Osteocyte (in vitro differentiated cells): ENCODE measurements around the gene GALNTL6. TPM values are rescaled to one million over a fixed set of nuclear protein-coding genes. Genes with fewer than 3 reads are reported as not detected.

Source experiments
- DNase-seq: peaks from one replicate; pipeline ENCODE4 v3.0.0; 2021; ENCODE audit warnings: mixed read lengths; ENCODE audit not compliant: unreplicated experiment; ENCODE audit errors: extremely low spot score
- H3K27ac Mint-ChIP-seq: one replicate; pipeline ENCODE4 v1.8.0; 2021; ENCODE audit warnings: mild to moderate bottlenecking, mixed read lengths; ENCODE audit not compliant: unreplicated experiment
- H3K27me3 Mint-ChIP-seq: one replicate; pipeline ENCODE4 v1.8.0; 2021; ENCODE audit warnings: mixed read lengths; ENCODE audit not compliant: unreplicated experiment
- H3K36me3 Mint-ChIP-seq: one replicate; pipeline ENCODE4 v1.8.0; 2021; ENCODE audit warnings: mixed read lengths; ENCODE audit not compliant: unreplicated experiment
- H3K4me1 Mint-ChIP-seq: one replicate; pipeline ENCODE4 v1.8.0; 2021; ENCODE audit warnings: mixed read lengths; ENCODE audit not compliant: unreplicated experiment
- H3K4me3 Mint-ChIP-seq: one replicate; pipeline ENCODE4 v1.8.0; 2021; ENCODE audit warnings: mild to moderate bottlenecking, moderate library complexity, mixed read lengths; ENCODE audit not compliant: unreplicated experiment
- H3K9me3 Mint-ChIP-seq: one replicate; pipeline ENCODE4 v1.8.0; 2021; ENCODE audit warnings: mixed read lengths; ENCODE audit not compliant: unreplicated experiment
- total RNA-seq: library from RNA; stranded (reverse); gene quantifications from 2 replicates; pipeline ENCODE4 v1.2.1, GENCODE V29; 2021
- TF ChIP-seq, protein P1 (sequence below): fragments of 200-600 bp; sonication (generic); IDR thresholded peaks from 2 replicates; pipeline ENCODE4 v1.5.0; 2021; ENCODE audit warnings: antibody characterized with exemption, mild to moderate bottlenecking, moderate library complexity

Gene GALNTL6
- total RNA-seq, 1 donor from 2014 or later: not detected

DNA sequence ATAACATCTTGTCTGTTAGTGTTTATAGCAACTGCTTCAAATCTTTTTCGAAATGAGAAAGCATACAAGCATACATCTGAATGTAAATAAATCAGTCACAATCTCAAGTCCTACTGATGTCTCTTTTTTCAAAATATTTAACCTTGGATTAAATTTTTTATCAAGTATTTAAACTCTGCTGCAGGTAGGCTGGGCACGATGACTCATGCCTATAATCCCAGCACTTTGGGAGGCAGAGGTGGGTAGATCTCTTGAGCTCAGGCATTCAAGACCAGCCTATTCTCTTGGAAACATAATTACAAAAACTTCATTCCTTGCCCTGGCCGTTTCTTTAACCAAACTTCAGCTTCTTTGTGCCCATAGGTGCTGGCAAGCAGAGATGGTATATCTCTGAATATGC lies 815.1 kb downstream of the GALNTL6 start:
- DNase-seq: no peak
- Mint-ChIP-seq H3K4me1 (no peaks in the 10 kb centered on the region), H3K4me3 (no peak overlapping the region), H3K27ac (no peak overlapping the region), H3K9me3 (no peaks in the 10 kb centered on the region), H3K27me3 (peaks cover 3% of the 10 kb centered on the region), H3K36me3 (no peaks in the 10 kb centered on the region)
- TF ChIP-seq, protein P1, sequence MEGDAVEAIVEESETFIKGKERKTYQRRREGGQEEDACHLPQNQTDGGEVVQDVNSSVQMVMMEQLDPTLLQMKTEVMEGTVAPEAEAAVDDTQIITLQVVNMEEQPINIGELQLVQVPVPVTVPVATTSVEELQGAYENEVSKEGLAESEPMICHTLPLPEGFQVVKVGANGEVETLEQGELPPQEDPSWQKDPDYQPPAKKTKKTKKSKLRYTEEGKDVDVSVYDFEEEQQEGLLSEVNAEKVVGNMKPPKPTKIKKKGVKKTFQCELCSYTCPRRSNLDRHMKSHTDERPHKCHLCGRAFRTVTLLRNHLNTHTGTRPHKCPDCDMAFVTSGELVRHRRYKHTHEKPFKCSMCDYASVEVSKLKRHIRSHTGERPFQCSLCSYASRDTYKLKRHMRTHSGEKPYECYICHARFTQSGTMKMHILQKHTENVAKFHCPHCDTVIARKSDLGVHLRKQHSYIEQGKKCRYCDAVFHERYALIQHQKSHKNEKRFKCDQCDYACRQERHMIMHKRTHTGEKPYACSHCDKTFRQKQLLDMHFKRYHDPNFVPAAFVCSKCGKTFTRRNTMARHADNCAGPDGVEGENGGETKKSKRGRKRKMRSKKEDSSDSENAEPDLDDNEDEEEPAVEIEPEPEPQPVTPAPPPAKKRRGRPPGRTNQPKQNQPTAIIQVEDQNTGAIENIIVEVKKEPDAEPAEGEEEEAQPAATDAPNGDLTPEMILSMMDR: no peak

DNA sequence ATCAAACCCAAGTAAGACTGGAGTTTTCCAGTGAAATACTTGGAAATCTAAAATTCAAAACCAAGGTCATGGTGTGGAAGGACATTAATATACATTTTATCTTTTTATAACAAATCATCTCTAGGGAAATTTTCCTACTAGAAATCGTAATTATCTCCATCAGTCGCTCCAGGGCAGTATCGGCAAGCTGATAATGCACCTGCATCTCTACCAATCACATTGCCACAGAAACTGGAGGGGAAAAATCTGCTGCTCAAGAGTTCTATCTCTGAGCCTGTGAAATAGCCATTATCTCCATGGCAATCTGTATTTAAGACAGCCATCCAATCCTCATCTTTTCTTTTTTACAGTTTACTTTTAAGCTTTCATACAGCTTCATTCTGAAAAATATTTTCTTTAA lies 817.1 kb downstream of the GALNTL6 start:
- TF ChIP-seq, protein P1: no peak
- H3K4me3 Mint-ChIP-seq: no peak overlapping the region
- no peak for DNase-seq
- H3K27me3 Mint-ChIP-seq: peaks cover 3% of the 10 kb centered on the region
- no peaks in the 10 kb centered on the region for H3K4me1 Mint-ChIP-seq
- no peaks in the 10 kb centered on the region for H3K9me3 Mint-ChIP-seq
- H3K27ac Mint-ChIP-seq: no peak overlapping the region
- no peaks in the 10 kb centered on the region for H3K36me3 Mint-ChIP-seq

DNA sequence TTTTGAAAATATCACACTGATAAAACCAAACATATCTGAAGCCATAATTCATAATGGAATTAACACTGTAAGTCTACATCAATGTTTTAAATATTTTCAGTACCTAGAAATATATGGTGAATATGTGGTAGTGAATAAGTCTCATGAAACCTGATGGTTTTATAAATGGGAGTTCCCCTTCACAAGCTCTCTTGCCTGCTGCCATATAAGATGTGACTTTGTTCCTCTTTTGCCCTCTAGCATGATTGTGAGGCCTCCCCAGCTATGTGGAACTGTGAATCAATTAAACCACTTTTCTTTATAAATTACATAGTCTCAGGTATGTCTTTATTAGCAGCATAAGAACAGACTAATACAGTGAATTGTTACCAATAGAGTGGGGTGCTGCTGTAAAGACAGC lies 818.6 kb downstream of the GALNTL6 start:
- Mint-ChIP-seq H3K9me3 (no peaks in the 10 kb centered on the region), H3K36me3 (no peaks in the 10 kb centered on the region), H3K27me3 (peaks cover 3% of the 10 kb centered on the region), H3K27ac (no peak overlapping the region), H3K4me3 (no peak overlapping the region), H3K4me1 (no peaks in the 10 kb centered on the region)
- TF ChIP-seq, protein P1: no peak
- DNase-seq: no peak

DNA sequence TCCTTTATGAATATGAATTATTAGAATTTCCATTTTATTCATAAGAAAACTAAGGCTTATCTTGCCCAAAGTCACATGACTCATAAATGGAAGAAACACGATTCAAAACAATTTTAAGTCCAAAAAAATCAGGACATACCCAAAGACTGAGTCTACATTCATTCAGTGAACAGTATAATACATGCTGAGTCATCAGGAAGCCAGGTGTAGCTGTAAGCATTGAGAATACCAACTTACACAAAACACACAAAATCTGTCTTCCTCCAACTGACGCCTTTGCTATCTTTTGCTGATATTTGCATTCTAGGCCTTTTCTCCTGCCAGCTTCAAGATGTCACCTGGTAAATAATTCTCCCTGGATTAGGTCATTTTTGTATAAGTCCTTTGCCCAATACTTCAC lies 835.3 kb downstream of the GALNTL6 start:
- TF ChIP-seq, protein P1: no peak
- Mint-ChIP-seq H3K36me3 (no peaks in the 10 kb centered on the region), H3K27me3 (no peaks in the 10 kb centered on the region), H3K4me1 (peaks cover 27% of the 10 kb centered on the region), H3K9me3 (no peaks in the 10 kb centered on the region), H3K4me3 (no peak overlapping the region), H3K27ac (no peak overlapping the region)
- DNase-seq: no peak

DNA sequence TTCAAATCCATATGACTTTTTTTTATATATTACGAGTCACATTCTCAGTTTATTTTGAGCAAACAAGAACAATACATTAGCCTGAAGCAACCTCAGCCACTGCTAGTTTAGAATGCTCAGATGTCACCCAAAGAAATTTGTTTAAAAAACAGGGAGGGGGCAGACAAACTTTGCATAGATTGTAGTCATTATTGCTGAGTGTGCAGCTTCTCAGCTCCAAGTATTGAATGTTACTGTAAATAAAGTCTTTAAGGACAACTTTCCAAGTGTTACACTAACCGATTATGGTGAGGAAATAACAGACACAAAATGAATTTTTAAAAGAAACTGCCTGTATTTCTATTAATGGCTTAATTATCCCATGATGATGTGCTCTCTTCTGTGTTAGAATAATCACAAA lies 835.9 kb downstream of the GALNTL6 start:
- H3K4me1 Mint-ChIP-seq: peaks cover 27% of the 10 kb centered on the region
- no peak overlapping the region for H3K27ac Mint-ChIP-seq
- no peaks in the 10 kb centered on the region for H3K9me3 Mint-ChIP-seq
- no peak for DNase-seq
- TF ChIP-seq, protein P1: no peak
- H3K27me3 Mint-ChIP-seq: no peaks in the 10 kb centered on the region
- H3K36me3 Mint-ChIP-seq: no peaks in the 10 kb centered on the region
- no peak overlapping the region for H3K4me3 Mint-ChIP-seq
